Colon (tissue), 2 donors: ENCODE measurements around the gene JMJD6.

ENCODE experiments used
- FAIRE-seq: peaks from 2 replicates; lab custom pipeline; 2012; peaks lifted over from hg19 to GRCh38; lab: Jason Lieb, UNC
- donor health status: control.
- donor health status: control.

The JMJD6 gene

DNA sequence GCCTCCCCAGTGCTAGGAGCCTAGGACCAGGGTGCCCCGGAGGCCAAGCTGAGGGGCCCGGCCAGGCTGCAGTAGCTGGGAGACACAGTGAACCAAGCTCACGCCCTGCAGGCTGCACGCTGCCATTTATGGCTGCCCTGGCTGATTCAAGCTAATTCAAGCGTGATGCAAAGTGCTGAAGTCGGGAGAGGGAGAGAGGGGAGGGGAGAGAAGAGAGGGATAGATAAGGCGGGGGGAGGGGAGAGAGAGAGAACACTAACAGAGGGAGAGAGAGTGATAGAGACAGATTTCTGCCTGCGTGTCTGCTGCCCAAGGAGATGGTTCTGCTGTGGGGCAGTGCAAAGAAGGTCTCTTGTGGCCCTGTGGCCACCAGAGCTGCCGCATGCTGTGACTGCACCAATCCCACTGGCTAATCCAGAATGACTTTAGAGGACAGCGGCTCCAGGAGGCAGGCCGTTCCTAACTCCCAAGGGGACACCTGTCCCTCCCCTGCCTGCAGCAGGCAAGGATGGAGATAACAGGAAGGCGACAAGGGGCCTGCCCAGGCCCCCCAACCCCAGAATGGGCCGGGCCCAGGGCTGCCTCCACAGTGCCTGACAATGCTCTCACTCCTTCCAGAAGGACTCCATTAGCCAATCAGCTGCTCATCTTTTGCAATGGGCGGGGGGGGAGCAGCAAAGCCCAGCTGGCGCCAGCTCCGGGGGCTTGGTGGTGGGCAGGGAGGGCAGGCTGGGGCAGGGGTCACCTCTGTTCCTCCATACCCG lies 28.5 kb downstream of the JMJD6 start:
- FAIRE-seq, result no peak

DNA sequence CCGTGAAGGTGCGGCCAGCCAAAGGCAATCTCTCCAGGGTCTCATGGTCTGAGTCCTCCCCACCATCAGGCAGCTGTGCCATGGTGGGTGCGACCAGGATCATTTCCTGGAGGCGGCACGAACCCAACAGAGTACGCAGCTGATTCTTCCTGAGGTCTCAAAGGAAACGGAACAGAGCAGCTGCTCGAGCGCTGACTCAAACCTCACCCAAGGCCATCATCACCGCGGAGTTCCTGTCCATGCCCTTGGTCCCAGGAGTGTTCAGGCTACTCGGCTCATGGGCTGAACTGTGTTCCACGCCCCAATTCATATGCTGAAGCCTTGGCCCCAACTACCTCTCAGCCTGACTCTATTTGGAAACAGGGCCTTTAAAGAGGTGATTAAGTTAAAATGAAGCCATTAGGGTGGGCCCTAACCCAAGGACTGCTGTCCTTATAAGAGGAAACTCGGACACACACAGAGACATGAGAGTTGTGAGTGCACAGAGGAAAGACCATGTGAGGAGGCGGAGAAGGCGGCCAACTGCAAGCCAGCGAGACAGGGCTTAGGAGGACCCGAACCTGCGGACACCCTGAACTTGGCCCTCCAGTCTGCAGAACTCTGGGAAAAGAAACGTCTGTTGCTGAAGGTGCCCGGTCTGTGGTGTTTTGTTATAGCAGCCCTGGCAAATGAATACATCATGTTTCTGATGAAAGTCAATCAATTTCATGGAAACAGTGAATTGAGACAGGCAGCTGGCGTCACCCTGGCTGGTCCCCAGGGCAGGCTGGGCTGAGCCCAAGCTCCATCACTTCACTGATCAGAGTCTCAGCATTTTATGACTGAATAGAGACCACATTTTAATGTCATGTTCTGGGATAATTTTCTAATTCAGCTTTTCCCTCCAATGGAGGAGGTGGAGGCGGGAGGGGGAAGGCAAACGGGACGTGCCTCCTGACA lies 29.4 kb downstream of the JMJD6 start:
- FAIRE-seq, result no peak

DNA sequence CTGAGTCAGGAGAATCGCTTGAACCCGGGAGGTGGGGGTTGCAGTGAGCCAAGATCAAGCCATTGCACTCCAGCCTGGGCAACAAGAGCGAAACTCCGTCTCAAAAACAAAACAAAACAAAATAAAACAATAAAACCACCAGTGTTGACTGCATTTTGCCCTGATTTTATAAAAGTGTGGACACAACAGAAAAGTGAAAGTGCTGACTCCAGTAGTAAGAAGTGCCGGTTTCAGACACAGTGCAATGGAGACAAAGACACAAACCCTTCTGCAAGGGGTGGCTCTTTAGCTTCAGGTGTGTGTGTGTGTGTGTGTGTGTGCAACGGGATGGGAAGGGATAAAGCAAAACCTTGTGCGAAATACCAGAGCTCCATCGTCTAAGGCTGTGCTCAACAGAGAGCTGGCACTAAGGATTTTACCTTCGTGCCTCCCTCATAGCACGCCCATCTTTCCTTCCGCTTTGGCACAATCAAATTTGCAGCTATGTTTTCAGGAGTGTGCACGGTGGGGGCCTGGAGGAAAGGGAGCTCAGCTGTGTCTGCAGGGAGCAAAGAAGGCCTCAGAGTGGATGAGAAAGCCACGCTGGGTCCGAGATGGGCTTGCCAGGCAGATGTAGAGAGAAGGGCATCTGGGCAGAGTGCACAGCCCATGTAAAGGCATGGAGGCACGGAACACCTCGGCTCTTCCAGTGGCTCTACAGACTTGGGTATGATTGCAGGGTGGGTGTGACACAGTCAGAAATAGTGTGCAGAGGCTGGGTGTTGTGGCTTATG lies 31.2 kb downstream of the JMJD6 start:
- no peak for FAIRE-seq

DNA sequence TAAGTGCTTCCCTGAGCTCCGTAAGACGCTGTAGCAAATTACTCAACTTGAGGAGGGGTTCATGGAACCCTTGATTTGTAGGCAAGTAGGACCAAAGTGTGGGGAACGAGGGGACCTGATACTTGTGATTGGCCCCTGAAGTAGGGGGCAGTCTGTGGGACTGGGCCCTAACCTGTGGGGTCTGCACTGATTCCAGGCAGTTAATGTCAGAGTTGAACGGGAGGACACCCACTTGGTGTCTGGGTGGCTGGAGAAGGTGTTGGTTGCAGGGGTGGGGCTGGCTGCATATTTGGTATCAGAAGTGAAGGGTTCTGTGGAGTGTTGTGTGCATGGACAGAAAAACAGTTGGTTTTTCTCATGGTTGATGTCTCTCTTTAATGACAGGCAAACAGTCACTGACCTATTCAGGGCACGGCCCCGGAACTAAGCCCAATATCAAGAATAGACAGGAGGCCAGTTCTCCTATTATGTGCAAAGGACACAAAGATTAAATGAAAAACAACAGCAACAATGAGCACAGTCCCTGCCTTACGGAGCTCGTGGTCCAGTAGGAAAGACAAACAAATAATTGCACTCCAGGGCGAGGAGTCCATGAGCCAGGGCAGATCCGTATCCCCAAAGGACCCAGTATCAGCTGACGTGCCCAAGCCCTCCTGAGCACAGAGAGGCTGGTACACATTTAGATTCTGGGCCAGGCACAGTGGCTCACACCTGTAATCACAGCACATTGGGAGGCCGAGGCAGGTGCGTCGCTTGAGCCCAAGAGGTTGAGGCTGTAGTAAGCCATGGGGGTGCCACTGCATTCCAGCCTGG lies 34.8 kb downstream of the JMJD6 start:
- FAIRE-seq, result no peak

DNA sequence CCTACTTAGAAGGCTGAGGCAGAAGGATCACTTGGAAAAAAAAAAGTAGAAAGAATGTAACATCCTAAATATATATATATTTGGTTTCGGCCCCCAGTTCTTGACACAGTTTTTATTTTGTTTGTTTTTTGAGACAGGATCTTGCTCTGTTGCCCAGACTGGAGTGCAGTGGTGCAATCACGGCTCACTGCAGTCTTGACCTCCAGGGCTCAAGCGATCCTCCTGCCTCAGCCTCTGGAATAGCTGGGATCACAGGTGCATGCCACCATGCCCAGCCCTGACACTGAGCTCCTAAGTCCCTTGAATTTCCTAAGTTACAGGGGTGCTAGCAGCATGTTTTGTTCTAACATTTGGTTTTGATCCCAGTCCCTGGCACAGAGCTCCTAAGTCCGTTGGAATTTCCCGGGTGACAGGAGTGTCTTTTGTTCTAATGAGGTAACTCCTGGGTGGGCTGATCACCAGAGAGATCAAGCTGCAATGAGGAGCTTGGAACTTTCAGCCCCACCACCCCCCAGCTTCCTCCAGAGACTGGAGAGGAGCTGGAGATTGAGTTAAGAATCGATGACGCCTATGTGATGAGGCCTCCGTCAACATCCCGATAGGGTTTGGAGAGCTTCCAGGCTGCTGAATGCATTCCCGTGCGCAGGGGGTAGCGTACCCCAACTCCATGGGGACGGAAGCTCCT lies 35.7 kb downstream of the JMJD6 start:
- FAIRE-seq, result no peak

DNA sequence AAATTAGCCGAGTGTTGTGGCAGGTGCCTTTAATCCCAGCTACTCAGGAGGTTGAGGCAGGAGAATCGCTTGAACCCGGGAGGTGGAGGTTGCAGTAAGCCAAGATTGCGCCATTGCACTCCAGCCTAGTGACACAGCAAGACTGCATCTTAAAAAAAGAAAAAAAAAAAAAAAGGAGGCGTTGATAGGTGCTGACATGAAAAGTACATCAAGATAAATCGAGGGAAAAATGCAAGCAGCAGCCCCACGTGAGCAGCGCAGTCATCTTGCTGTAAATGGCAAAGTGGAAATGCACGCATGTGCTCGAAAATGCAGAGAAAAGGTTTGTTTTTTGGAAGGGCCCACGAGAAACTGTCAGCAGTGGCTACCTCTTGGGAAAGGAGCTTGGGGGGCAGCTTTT lies 36.5 kb downstream of the JMJD6 start:
- no peak for FAIRE-seq

DNA sequence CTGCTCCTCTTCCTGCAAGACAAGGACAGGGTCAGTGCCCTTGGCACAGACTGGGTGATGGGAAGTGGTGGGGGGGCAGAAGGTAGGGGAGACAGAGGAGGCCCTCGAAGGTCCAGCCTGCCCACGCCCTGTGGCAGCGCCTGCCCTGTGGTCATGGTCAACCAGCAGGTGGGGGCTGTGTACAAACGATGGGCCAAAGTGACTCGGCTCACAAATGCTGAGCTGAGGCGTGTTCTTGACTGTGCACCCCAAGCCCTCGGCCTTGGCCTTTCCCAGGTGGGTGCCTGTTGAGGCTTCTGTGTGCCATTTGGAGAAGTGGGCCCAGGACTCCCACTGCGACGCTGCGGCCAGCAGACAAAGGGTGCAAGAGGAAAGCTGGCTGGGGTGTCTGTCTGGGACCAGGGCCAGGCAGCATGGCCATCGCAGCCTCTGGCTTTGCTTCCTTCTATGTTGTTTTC lies 38.2 kb downstream of the JMJD6 start:
- no peak for FAIRE-seq

DNA sequence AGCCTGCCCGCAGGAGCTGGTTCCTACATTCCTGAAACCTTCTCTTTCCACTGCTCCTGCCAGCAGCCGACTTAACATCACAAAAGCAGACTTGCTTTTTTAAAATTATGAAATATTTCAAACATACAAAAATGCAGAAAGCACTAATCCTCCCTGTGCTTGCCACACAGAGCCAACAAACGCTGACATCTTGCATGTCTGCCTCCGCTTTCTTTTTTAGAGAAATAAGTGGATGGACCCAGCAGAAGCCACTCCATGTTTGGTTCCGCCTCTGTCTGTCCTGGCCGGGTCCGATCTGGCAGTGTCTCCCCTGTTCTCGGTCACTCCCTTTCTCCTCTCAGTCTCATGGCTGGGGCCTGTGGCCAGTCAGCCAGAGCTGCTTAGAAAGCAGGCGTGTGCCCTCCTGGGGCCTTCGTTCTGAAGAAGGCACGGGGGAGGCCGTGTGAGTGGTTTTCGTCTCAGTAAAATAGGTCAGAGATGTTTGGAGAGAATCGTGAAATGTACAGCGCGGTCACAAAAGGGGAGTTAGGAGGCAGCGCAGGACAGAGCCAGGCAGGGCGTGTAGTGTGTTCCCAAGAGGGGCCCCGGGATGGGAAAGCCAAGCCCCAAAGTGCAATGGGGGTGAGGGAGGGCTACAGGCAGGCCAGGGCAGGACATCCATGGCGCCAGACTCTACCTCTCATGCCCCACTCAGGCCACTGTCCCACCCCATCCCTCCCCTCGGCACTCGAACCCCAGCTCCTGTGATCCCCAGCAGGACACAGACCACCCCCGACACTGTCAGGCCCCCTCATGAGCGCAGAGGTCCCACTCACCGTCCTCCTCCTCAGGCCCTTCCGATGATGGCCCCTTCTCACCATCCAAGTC lies 38.9 kb downstream of the JMJD6 start:
- no peak for FAIRE-seq

DNA sequence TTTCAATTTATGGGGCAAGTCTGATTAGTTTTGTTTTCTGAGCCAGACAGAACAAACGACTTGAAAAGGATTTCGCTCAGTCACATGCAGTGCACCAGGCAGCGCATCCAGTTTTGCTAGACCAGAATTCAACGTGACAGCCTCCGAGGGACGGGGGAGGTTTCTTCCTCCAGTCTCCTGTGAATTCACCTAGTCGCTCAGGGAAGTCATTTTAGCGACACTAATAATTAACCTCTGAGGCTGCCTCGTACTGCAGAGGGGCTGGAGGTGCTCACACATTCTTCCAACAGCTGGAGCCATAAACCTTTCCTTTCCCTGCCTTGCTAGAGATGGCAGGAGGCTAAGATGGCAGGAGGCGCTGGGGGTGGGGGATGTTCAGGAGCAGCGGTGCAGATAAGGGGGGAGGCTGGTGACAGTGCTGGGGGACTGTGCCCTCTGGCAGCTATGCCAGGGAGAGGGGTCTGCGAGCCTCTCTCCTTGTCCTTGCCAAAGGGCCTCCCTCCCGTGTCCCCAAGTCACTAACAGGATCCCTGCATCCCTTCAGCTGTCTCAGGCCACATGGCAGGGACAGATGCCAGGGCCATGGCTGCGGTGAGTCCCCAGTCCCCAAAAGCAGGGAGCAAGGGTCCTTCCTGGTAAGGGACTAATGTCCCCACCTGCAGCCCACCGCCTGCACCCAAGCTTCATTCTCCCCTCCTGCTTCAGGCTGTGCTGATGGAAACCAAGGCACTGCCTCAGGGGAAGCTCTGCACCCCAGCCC lies 39.7 kb downstream of the JMJD6 start:
- FAIRE-seq, result no peak

DNA sequence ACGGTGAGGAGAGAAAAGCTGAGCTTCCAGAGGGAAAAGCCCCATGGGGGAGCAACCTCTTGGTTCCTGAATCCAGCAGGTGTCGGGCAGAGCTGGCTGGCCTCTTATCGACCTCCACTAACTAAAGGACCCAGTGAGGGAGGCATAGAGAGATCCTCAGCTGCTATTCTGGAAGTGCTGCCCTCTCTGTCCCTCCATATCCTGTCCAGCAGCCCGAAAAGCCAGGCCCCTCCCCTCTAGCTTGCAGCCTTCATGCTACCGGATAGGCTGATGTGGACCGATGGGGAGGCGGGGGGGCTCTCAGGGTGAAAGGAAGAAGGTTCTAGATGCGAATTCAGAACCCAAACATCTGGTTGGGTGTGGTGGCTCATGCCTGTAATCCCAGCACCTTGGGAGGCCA lies 40.6 kb downstream of the JMJD6 start:
- no peak for FAIRE-seq

DNA sequence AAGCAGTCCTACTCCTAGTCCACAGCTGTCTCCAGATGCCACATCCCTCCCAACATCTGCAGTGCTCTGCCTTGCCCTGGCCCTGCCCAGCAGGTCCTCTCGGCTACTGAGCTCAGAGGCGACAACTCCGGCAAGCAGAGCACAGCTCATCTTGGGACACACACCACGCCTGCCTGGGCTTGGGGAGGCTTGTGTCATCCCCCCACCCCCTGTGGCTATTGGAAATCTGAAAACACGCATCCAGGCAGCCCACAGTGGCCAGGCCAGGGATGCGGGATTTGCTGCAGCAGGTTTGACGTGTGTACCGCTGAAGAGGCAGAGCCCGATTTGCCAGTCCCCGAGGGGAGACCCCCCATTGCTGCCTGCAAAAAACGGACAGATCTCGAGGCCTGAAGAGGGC lies 41.0 kb downstream of the JMJD6 start:
- no peak for FAIRE-seq

DNA sequence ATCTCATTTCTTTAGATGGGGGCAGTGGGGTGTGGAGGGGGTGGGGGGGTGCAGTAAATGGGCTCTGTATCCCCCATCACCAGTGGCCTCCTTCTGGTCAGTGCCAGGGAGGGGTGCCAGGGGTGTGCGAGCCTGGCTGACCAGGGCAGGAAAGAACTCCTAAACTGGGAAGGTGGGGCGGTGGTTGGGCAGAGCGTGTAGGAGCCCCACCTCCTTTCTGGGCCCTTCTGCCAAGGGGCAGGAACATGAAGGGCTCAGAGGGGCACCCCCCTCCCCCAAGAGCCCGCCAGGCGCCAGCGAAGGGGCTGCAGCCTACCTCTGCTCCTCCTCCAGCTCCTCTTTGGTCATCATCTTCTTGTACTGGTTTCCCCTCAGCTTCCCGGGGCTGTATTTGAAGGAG lies 41.6 kb downstream of the JMJD6 start:
- FAIRE-seq, result no peak

DNA sequence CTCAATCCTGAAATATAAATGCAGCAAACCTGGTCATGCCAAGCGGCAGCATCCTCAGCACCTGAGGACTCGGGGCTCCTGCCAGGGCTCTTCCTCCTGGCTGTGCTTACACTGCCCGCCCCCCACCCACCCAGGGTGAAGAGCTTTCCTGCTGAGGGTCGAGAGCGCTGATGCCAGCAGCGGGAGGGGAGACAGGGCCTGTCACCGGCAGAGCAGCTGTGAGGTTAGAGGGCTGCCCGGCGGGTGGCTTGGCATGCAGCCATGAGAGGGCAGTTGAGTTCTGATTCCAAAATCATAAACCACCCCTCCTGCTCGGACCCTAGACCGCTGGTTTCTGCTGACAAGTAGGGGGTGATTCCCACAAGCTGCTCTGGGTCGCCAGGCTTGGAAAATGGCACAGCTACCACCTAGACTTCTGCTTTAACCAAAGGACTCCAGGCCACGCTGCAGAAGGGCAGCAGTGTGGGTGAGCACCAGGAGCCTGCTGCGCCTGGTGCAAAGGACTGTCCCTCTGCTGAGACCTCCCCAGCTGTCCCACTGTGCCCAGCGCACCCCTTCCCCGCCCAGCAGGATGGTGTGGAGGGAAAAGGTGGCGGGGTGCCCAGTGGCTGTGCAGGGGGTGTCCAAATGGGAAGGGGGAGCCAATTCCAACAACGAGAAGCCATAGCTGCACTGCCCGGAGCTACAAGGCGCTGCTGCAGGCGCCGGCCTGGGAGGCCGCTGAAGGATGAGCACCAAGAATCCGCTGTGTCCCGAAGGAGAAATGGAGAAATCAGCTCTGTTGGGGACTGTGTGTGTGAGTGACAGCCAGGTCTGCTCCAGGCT lies 42.3 kb downstream of the JMJD6 start:
- no peak for FAIRE-seq

DNA sequence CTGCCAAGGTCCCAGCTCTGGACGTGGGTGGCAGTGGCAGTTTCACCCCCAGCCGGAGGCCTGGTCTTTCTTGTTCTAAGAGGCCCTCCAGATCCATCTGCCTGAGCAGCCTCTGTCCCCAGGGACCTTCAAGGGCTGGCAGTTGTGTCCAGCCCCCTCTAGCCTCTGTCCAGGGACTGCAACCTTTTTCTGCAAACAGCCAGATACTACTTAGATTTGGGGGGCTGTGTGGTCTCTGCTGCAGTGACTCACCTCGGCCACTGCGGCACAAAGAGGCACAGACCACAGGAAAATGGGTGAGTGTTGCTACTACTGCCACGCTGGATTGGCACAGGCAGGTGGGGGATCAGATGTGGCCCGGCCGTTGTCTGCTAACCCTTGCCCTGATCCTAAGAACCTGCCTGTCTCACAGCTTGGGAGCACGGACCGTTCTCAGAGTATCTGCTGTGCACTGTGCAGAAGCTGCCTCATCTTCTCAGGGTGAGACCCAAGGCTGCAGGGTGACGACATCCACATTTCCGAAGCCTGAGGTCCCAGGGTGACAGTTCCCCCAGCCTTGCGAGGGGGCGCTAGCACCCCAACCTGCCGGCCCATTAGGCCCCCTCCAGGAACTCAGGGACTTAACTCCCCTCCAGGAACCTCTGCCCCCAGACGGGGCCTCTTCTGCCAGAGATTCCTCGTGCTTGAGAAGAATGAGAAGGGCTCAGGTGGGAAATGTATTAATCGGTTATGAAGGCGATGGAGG lies 43.2 kb downstream of the JMJD6 start:
- no peak for FAIRE-seq

DNA sequence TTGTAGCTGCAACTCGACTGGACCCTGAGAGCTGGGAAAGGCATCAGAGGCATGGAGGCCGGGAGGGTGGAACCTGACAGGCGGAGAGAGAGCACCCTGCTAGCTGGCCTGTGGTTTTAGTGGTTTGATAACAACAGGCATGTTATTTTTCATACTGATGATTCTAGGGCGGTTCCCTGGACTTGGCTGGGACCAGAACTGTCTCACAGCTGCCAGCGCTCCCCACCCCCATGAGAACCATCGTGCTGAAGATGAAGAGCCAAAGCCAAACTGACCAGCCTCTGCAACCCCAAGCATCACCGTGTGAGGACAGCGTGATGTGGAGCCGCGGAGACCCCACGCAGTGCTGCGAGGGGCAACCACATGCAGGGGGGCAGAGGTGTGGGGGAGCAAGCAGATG lies 44.1 kb downstream of the JMJD6 start:
- FAIRE-seq, result no peak

DNA sequence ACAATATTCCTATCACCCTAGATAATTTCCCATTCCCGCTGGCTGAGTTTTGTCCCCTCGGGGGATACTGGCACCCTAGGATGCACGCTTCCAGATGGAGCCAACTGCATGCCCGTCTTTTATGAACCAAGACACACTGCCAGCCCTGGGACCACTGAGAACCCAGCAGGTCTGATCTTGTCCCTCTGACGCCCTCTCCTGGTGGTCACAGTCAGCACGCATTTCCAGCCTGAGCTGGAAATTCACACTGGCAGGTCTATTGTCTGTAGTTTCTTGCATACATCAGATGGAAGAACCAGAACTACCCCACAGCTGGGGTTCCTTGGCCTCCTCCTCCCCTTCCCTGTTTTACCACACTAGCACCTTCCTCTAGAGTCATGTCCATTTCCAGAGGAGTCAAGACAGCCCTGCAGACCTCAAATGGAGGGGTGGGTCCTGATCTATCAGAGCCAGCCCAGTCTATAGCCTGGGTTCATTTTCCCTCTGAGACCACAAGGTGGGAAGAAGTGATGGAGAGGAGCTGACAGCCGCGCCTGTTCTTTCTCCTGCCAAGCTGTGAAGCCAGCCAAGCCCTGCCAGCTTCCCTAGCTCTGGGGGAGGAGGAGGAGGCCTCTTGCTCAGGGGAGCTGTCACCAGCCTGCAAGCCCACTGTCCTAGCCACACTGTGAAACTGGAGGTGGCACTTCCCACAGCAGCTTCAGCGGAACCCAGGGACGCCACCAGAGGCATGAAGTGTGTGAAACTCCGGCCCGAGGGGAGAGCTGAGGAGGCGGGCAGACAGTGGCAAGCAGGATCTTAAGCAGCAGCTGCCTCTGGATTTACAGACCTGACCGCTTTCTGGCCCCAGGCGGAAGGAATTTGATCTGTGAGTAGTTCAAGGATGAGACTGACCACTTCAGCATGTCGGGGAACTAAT lies 44.9 kb downstream of the JMJD6 start:
- no peak for FAIRE-seq

DNA sequence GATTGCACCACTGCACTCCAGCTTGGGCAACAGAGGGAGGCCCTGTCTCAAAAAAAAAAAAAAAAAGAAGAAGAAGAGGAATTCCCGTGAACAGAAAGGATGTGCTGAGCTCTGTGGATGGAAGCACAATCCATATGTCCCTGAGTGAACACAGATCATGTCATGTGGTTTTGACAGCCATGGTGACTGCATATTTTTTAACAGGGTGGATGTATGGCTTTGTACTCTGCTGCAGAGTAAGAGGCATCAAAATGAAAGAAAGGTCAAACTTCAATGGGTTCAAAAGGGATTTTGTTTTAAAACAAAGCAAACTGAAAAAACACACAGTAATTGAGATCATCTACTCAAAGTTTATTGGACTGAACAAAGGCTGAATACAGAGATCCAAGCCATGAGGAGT lies 47.2 kb downstream of the JMJD6 start:
- FAIRE-seq, result no peak
